Cerebellar cortex (tissue), 1 donor: ENCODE measurements around the gene ADAM12.

ENCODE experiments used
- DNase-seq: peaks from one replicate; pipeline ENCODE4 v3.0.0-alpha.2; 2015; ENCODE audit warnings: low spot score

Gene ADAM12

GRCh38 chr10:126314863-126315493, 73.3 kb downstream of the ADAM12 start:
- DNase-seq = no peak

- no peak for DNase-seq
These were observed 76.1 kb downstream of the ADAM12 start for GRCh38 chr10:126312167-126312566.

- no peak for DNase-seq
These were observed 78.9 kb downstream of the ADAM12 start for GRCh38 chr10:126309228-126309883.

- no peak for DNase-seq
These were observed 85.2 kb downstream of the ADAM12 start for GRCh38 chr10:126302826-126303665.

GRCh38 chr10:126302476-126302756, 85.9 kb downstream of the ADAM12 start:
- no peak for DNase-seq

- DNase-seq = no peak
These were observed 86.4 kb downstream of the ADAM12 start for GRCh38 chr10:126301701-126302475.

GRCh38 chr10:126294451-126294850, 93.8 kb downstream of the ADAM12 start:
- DNase-seq = no peak

GRCh38 chr10:126290232-126290631, 98.0 kb downstream of the ADAM12 start:
- no peak for DNase-seq

- no peak for DNase-seq
These were observed 99.5 kb downstream of the ADAM12 start for GRCh38 chr10:126288547-126289493.

- no peak for DNase-seq
These were observed 102.0 kb downstream of the ADAM12 start for GRCh38 chr10:126286256-126286780.

GRCh38 chr10:126283307-126283706, 105.0 kb downstream of the ADAM12 start:
- DNase-seq = no peak

GRCh38 chr10:126278851-126279250, 109.4 kb downstream of the ADAM12 start:
- no peak for DNase-seq

- DNase-seq = no peak
These were observed 111.1 kb downstream of the ADAM12 start for GRCh38 chr10:126277181-126277580.

GRCh38 chr10:126272526-126272925, 115.8 kb downstream of the ADAM12 start:
- no peak for DNase-seq

- DNase-seq = no peak
These were observed 118.2 kb downstream of the ADAM12 start for GRCh38 chr10:126270111-126270510.

GRCh38 chr10:126268013-126268920, 120.0 kb downstream of the ADAM12 start:
- no peak for DNase-seq

- DNase-seq = no peak
These were observed 123.9 kb downstream of the ADAM12 start for GRCh38 chr10:126264102-126265018.

GRCh38 chr10:126263006-126263676, 125.1 kb downstream of the ADAM12 start:
- DNase-seq = no peak
